Peyer's patch (tissue), 4 donors: ENCODE results near the gene IFITM2.
"Not testable (repeated sequence)": the region's sequence is repeated elsewhere in the genome, so short reads cannot be mapped to it uniquely, and the experiment has no call there.

Experiments used
- CTCF ChIP-seq, 6 experiments: fragments of 450-650 bp in 4 of 6; fragments of 200-600 bp in 2 of 6; sonication (generic) in 1 of 6; IDR thresholded peaks; one replicate each; pipeline ENCODE4 v1.5.1; 2017 to 2019; ENCODE audit warnings: antibody characterized with exemption in 6 of 6, mild to moderate bottlenecking in 3 of 6, moderate library complexity in 1 of 6
- POLR2A ChIP-seq, 2 donors: fragments of 450-650 bp; IDR thresholded peaks; one replicate each; pipeline ENCODE4 v1.5.1; 2017; ENCODE audit warnings: antibody characterized with exemption in 2 of 2, mild to moderate bottlenecking in 2 of 2, moderate library complexity in 2 of 2

- not testable (repeated sequence) for TF ChIP-seq CTCF, POLR2A (IDR thresholded peaks at IDR 0.05)
Observed at GRCh38 chr11:333616-334263, 26.1 kb downstream of the IFITM2 start.
